Colonic mucosa (tissue), 4 donors: ENCODE data around the gene MATN1. TPM values are rescaled to one million over a fixed set of nuclear protein-coding genes. Genes with fewer than 3 reads are reported as not detected.

ENCODE experiments used
- DNase-seq: peaks from one replicate; pipeline ENCODE4 v3.0.0-alpha.2; 2020
- H3K27ac ChIP-seq: fragments of 200-600 bp; one replicate; pipeline ENCODE4 v1.8.0; 2021
- H3K27me3 ChIP-seq: fragments of 200-600 bp; one replicate; pipeline ENCODE4 v1.8.0; 2021
- H3K36me3 ChIP-seq: fragments of 200-600 bp; one replicate; pipeline ENCODE4 v1.8.0; 2021
- H3K4me1 ChIP-seq: fragments of 200-600 bp; one replicate; pipeline ENCODE4 v1.8.0; 2021; ENCODE audit warnings: mild to moderate bottlenecking
- H3K4me3 ChIP-seq: fragments of 200-600 bp; one replicate; pipeline ENCODE4 v1.8.0; 2021
- H3K9ac ChIP-seq, 2 donors: one replicate each; pipeline ENCODE4 v1.7.0; 2013; ENCODE audit warnings: control low read depth in 2 of 2, low read depth in 2 of 2, low read length in 2 of 2
- H3K9me3 ChIP-seq: fragments of 200-600 bp; one replicate; pipeline ENCODE4 v1.8.0; 2021
- intact Hi-C: fragments of 100-400 bp; cut with DNase I; formaldehyde crosslinking; loops from one replicate; pipeline ENCODE4 v1.14.1; 2022
- total RNA-seq, 2 donors: library from RNA; stranded (reverse); fragmentation: NEBNext Ultra II Directional in 1 of 2; extraction: Animal tissue kit (Norgen Biotek cat#: 25700) in 1 of 2; gene quantifications; one replicate each; pipeline ENCODE4 v1.2.1, GENCODE V29; 2021
- TF ChIP-seq, protein P1 (sequence below): fragments of 200-600 bp; IDR thresholded peaks from one replicate; pipeline ENCODE4 v1.8.0; 2022; ENCODE audit warnings: antibody characterized with exemption, mild to moderate bottlenecking
- donor health status: healthy.
- donor health status: DM: no; HTN: no; CAD: no.
- donor health status: DM: no; HTN: no; CAD: no.

Gene MATN1
- total RNA-seq, 2 donors from 2014 or later: not detected

DNA sequence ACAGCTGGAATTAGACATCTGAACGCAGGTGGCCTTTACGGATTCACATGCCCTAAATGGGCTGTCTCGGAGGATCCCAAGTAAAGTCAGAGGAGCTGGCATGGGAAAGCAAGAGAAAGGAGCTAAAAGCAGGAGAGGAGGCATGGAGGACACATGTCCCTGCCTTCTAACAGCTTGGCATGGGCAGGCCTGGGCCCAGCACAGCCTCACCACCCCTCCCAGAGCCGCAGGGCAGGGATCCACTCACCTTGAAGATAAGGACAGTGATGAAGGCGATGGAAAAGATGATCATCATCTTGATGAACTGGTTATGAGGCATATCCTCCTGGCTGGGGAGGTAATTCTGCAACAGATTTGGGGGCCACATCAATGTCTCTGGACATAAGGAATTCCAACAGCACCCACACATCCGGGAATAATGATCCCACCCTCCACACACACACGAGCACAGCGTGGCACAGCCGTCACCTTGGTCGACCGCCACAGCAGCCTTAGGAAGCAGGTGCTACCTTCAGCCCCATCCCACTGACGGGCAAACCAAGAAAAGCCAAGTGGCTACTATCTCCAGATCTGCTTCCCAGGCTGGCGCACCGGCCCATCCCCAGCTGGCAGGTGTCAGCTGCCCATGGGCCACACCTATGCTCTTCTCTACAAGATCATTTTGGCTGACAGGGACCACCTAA is 14.1 kb upstream of the MATN1 start:
- H3K4me1 ChIP-seq: no peaks in the 10 kb centered on the region
- no peaks in the 10 kb centered on the region for H3K27me3 ChIP-seq
- no peak overlapping the region for H3K9ac ChIP-seq
- intact Hi-C loops: no loop called here
- H3K4me3 ChIP-seq: no peak overlapping the region
- no peak for DNase-seq
- no peaks in the 10 kb centered on the region for H3K9me3 ChIP-seq
- TF ChIP-seq, protein P1, sequence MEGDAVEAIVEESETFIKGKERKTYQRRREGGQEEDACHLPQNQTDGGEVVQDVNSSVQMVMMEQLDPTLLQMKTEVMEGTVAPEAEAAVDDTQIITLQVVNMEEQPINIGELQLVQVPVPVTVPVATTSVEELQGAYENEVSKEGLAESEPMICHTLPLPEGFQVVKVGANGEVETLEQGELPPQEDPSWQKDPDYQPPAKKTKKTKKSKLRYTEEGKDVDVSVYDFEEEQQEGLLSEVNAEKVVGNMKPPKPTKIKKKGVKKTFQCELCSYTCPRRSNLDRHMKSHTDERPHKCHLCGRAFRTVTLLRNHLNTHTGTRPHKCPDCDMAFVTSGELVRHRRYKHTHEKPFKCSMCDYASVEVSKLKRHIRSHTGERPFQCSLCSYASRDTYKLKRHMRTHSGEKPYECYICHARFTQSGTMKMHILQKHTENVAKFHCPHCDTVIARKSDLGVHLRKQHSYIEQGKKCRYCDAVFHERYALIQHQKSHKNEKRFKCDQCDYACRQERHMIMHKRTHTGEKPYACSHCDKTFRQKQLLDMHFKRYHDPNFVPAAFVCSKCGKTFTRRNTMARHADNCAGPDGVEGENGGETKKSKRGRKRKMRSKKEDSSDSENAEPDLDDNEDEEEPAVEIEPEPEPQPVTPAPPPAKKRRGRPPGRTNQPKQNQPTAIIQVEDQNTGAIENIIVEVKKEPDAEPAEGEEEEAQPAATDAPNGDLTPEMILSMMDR: no peak
- no peaks in the 10 kb centered on the region for H3K36me3 ChIP-seq
- H3K27ac ChIP-seq: no peak overlapping the region

DNA sequence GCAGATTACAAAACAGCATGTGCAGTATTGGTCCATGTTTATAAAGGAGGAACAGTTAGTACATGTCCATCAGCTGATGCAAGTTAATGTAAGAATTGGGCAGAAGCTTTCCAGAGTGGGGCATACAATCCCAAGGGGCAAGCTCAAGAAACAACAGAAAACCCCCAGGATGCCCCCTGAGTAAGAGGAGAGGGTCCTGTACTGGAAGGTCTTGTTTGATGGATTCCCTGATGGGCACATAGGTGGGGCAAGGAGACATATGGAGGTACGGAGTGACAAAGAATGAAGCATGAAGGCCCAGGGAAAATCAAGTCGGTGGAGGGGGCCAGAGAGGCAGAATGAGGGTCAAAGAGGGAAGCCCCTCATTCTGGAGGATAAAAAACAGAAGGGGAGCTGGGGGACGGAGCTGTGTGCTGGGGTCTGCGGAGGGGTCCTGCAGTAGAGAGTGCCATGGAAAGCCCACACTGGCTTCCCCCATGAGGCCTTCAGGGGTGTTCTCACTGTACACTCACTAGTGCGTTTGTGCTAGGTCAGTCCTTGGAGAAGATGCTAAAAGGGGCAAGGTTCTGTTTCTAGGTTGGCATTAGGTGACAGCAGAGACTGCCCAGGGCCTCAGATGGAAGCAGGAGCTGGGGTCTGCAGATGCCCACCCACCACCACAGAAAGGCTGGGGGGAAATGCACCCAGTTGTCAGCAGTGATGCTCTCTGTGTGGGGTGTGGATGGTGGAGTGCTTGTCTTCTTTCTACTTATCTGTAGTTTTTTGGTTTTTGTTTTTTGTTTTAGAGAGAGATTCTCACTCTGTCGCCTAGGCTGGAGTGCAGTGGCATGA is 12.5 kb upstream of the MATN1 start:
- Histone ChIP-seq H3K36me3 (no peaks in the 10 kb centered on the region), H3K27me3 (no peaks in the 10 kb centered on the region), H3K4me1 (no peaks in the 10 kb centered on the region), H3K27ac (no peak overlapping the region), H3K4me3 (no peak overlapping the region), H3K9ac (no peak overlapping the region), H3K9me3 (no peaks in the 10 kb centered on the region)
- no peak for DNase-seq
- intact Hi-C loops: no loop called here
- TF ChIP-seq, protein P1: no peak

DNA sequence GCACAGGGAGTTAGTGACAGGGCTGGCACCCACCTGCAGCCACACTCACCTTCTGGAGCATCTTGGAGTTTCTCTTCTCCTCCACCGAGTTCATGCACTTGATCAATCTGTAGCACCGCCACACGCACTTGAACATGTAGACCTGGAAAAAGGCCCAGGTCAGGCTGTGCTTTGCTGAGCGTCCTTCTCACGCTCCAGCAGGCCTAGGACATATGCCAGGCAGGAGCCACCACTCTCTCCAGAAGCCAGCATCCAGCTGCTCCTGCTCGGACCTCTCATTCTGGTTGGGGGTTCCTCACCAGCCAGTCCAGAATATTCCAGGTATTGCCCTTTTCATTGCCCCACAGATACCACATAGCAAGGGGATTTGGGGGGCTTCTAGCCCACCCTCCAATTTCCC is 11.7 kb upstream of the MATN1 start:
- Histone ChIP-seq H3K36me3 (no peaks in the 10 kb centered on the region), H3K27ac (no peak overlapping the region), H3K4me1 (no peaks in the 10 kb centered on the region), H3K9me3 (no peaks in the 10 kb centered on the region), H3K9ac (no peak overlapping the region), H3K4me3 (no peak overlapping the region), H3K27me3 (no peaks in the 10 kb centered on the region)
- TF ChIP-seq, protein P1: no peak
- intact Hi-C loops: no loop called here
- DNase-seq: no peak

DNA sequence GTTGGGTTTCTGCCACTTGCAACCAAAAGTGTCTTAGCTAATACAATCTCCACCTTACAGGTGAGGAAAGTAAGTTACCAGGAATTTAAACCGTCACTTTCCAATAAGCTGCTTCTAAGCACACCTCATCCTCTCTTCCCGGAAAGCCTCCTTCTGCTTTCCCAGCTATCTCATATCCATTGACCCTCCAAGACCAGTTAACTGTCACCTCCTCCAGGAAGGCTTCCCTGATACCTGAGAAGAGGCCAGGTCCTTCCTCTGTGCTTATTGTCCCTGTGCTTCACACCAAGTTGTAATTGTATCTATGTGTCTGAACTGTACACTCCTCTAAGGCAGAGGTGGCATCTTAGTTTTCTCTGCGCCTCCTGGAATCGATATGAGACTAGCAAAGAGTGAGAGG is 11.2 kb upstream of the MATN1 start:
- no peaks in the 10 kb centered on the region for H3K36me3 ChIP-seq
- intact Hi-C loops: no loop called here

DNA sequence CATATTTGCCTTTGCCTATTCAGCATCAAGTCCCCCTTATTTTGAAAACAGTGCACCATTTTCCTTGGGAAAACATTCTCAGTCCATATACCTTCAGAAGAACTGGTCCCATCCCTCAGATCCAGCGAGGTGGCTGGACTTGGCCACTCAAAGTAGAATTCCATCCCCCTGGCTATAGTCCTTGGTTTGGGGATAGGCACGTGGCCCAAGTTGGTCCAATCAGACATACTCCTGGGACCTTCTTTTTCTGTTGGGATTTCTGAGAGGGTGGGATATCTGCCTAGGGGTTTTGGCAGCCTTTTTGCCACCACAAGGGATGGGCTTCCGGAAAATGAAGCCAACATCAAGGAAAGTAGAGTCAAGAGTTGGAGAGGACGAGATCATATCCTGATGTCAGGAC is 10.7 kb upstream of the MATN1 start:
- no peak for DNase-seq
- H3K4me3 ChIP-seq: no peak overlapping the region
- TF ChIP-seq, protein P1: no peak

More for the DNA sequence above, 11.2 kb upstream of the MATN1 start:
- no peak for DNase-seq
- TF ChIP-seq, protein P1: no peak
- Histone ChIP-seq H3K9me3 (no peaks in the 10 kb centered on the region), H3K4me3 (no peak overlapping the region), H3K9ac (no peak overlapping the region), H3K27me3 (no peaks in the 10 kb centered on the region), H3K4me1 (no peaks in the 10 kb centered on the region), H3K27ac (no peak overlapping the region)

More for the DNA sequence above, 10.7 kb upstream of the MATN1 start:
- no peak overlapping the region for H3K27ac ChIP-seq
- H3K9ac ChIP-seq: no peak overlapping the region
- no peaks in the 10 kb centered on the region for H3K4me1 ChIP-seq
- no peaks in the 10 kb centered on the region for H3K27me3 ChIP-seq
- no peaks in the 10 kb centered on the region for H3K9me3 ChIP-seq
- no peaks in the 10 kb centered on the region for H3K36me3 ChIP-seq
- intact Hi-C loops: no loop called here
